ENCODE results near the gene WDR41.
"Not testable (repeated sequence)": the region's sequence is repeated elsewhere in the genome, so short reads cannot be mapped to it uniquely, and the experiment has no call there.

Gene WDR41

GRCh38 chr5:77491783-77492652 lies at the start of gene WDR41:
TSS of gene WDR41 (minus strand) at chr5:77492316. CDS start at chr5:77492220, 96 bp downstream.
- peak; percentile 93 to 96 for DNase-seq
- TF ChIP-seq POLR2A (IDR thresholded peaks at IDR 0.05; ENCODE audit: low read length), result peak; percentile 74
- TF ChIP-seq GATA1 (IDR thresholded peaks at IDR 0.05; ENCODE audit: low read depth, low read length), result no peak

- TF ChIP-seq GATA1 (IDR thresholded peaks at IDR 0.05; ENCODE audit: low read depth, low read length) (no peak), POLR2A (IDR thresholded peaks at IDR 0.05; ENCODE audit: low read length) (no peak)
- no peak for DNase-seq
These were observed 39.2 kb upstream of the WDR41 start for GRCh38 chr5:77531297-77531696.

GRCh38 chr5:77518304-77518703 lies 26.2 kb upstream of the WDR41 start:
- TF ChIP-seq POLR2A (IDR thresholded peaks at IDR 0.05; ENCODE audit: low read length) (no peak), GATA1 (IDR thresholded peaks at IDR 0.05; ENCODE audit: low read depth, low read length) (no peak)
- peak in 1 of 2 experiments; percentile 15 for DNase-seq

GRCh38 chr5:77514457-77514856 lies 22.3 kb upstream of the WDR41 start:
- TF ChIP-seq POLR2A (IDR thresholded peaks at IDR 0.05; ENCODE audit: low read length) (no peak), GATA1 (IDR thresholded peaks at IDR 0.05; ENCODE audit: low read depth, low read length) (no peak)
- DNase-seq, result no peak

- TF ChIP-seq POLR2A (IDR thresholded peaks at IDR 0.05; ENCODE audit: low read length) (no peak), GATA1 (IDR thresholded peaks at IDR 0.05; ENCODE audit: low read depth, low read length) (no peak)
- no peak for DNase-seq
These were observed 21.2 kb upstream of the WDR41 start for GRCh38 chr5:77513321-77513720.

- DNase-seq, result not testable (repeated sequence)
These were observed 9.0 kb upstream of the WDR41 start for GRCh38 chr5:77501132-77501531.

GRCh38 chr5:77499973-77500372 lies 7.9 kb upstream of the WDR41 start:
- DNase-seq, result no peak
- TF ChIP-seq GATA1 (IDR thresholded peaks at IDR 0.05; ENCODE audit: low read depth, low read length), result no peak
- no peak for TF ChIP-seq POLR2A (IDR thresholded peaks at IDR 0.05; ENCODE audit: low read length)

GRCh38 chr5:77499441-77499840 lies 7.3 kb upstream of the WDR41 start:
- TF ChIP-seq POLR2A (IDR thresholded peaks at IDR 0.05; ENCODE audit: low read length) (no peak), GATA1 (IDR thresholded peaks at IDR 0.05; ENCODE audit: low read depth, low read length) (no peak)
- DNase-seq, result no peak

- no peak for TF ChIP-seq POLR2A (IDR thresholded peaks at IDR 0.05; ENCODE audit: low read length)
- TF ChIP-seq GATA1 (IDR thresholded peaks at IDR 0.05; ENCODE audit: low read depth, low read length), result no peak
- no peak for DNase-seq
These were observed 6.8 kb upstream of the WDR41 start for GRCh38 chr5:77498952-77499351.

- TF ChIP-seq GATA1 (IDR thresholded peaks at IDR 0.05; ENCODE audit: low read depth, low read length) (no peak), POLR2A (IDR thresholded peaks at IDR 0.05; ENCODE audit: low read length) (no peak)
- no peak for DNase-seq
These were observed 2.8 kb upstream of the WDR41 start for GRCh38 chr5:77494935-77495334.

- DNase-seq, result no peak
- TF ChIP-seq POLR2A (IDR thresholded peaks at IDR 0.05; ENCODE audit: low read length) (no peak), GATA1 (IDR thresholded peaks at IDR 0.05; ENCODE audit: low read depth, low read length) (no peak)
These were observed 511 bp upstream of the WDR41 start for GRCh38 chr5:77492653-77493000.

- DNase-seq, result peak; percentile 60 to 63
These were observed 1.3 kb downstream of the WDR41 start for GRCh38 chr5:77490741-77491344.

GRCh38 chr5:77486344-77486962 lies 5.7 kb downstream of the WDR41 start:
- TF ChIP-seq POLR2A (IDR thresholded peaks at IDR 0.05; ENCODE audit: low read length), result no peak
- DNase-seq, result no peak

GRCh38 chr5:77483682-77484081 lies 8.4 kb downstream of the WDR41 start:
- TF ChIP-seq POLR2A (IDR thresholded peaks at IDR 0.05; ENCODE audit: low read length) (no peak), GATA1 (IDR thresholded peaks at IDR 0.05; ENCODE audit: low read depth, low read length) (no peak)

GRCh38 chr5:77475041-77475440 lies 17.1 kb downstream of the WDR41 start:
- DNase-seq, result not testable (repeated sequence)

More at GRCh38 chr5:77483682-77484081, 8.4 kb downstream of the WDR41 start:
- DNase-seq, result no peak

- DNase-seq, result not testable (repeated sequence)
These were observed 23.2 kb downstream of the WDR41 start for GRCh38 chr5:77468875-77469274.

Data from erythroblast (primary cell).